ENCODE measurements around the gene BBS10.
"Not testable (repeated sequence)": the region's sequence is repeated elsewhere in the genome, so short reads cannot be mapped to it uniquely, and the experiment has no call there.

BBS10 gene

DNA sequence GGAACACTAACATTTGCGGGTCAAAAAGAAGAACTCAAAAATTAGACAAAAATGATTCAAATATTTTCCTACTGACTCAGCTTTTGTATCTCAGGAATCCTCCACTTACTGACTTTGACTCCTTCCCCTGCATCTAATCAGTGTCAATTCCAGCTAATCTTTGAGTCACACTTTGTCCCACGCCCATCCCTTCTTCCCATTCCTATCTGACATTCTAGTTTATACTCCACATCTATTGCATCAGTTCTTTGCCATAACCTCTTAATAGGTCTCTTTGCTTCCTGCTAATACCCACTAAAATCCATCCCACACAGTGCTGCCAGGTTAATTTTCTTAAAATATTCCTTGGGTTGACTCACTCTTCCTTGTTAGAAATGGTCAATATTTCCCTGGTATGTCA is 19.1 kb downstream of the BBS10 start:
- FAIRE-seq, result no peak

DNA sequence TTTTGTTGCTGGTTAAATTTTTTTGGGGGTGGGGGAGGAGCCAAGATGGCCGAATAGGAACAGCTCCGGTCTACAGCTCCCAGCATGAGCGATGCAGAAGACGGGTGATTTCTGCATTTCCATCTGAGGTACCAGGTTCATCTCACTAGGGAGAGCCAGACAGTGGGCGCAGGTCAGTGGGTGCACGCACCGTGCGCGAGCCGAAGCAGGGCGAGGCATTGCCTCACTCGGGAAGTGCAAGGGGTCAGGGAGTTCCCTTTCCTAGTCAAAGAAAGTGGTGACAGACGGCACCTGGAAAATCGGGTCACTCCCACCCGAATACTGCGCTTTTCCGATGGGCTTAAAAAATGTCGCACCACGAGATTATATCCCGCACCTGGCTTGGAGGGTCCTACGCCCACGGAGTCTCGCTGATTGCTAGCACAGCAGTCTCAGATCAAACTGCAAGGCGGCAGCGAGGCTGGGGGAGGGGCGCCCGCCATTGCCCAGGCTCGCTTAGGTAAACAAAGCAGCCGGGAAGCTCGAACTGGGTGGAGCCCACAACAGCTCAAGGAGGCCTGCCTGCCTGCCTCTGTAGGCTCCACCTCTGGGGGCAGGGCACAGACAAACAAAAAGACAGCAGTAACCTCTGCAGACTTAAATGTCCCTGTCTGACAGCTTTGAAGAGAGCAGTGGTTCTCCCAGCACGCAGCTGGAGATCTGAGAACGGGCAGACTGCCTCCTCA is 28.5 kb downstream of the BBS10 start:
- not testable (repeated sequence) for FAIRE-seq

DNA sequence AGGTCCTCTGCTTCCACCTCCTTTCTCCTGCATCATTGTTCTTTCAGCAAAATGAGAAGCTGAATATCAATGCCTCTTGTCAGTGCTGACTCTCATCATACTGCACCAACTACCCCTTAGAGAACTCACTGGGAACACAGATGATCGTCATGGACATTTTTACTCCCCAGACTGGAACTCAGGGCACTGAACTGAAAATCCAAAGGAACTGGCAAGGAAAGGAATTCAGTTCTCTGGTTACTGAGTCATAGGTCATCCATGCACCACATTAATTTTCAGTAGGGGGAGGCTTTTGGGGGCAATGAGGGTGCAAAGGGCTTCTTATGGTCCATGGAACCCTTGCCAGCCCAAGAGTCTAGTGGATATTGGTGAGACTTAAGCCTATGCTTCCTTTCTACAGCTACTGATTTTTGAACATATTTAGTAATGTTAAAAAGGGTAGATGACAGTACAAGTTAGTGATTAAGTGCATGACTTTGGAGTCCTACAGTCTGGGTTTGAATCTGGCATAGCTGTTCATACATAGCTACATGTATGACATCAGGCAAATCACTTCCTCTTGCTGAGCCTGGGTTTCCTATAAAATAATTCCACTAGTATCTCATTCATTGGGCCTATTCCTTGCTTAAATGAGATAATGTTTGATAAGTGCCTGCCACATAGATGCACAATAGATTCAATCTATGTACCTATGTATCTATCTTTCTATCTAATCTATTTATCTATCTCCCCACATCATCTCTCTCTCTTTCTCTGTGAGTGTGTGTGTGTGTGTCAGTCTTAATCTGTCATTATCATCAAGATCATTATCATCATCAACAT is 29.2 kb downstream of the BBS10 start:
- no peak for FAIRE-seq

DNA sequence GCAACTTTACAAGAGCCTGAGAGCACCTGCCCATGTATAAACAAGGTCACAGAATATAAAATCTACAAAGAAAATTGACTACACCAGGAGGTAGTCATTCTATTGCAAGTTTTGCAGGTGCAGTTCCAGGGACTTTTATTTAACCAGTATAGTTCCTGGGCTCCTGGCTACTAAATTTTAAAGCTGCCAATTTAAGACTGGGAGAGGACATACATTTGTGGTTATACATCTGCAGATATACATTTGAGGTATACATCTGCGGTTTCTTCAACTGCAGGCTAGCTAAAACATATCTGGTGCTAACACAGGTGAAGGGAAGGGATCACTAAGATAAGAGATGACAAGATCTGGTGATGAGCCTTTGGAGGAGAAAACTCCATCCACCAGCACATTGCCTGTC is 30.2 kb downstream of the BBS10 start:
- FAIRE-seq, result no peak

DNA sequence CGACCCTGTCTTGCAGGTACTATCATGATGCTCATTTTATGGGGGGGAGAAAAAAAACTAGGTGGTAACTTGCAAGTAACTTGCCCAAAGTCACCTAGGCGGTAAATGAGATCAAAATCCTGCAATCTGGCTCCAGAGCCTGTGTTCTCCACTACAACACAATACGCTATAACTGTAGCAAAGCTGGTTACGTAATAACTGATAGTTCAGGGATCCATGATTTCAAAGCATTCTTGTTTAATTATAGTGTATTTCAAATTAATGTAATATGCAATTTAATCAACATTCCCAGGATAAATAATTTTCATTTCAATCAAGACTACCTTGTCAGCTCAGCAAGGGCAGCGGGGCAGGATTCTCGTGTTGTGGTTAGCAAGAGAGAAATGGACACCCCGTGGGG is 31.7 kb downstream of the BBS10 start:
- no peak for FAIRE-seq

DNA sequence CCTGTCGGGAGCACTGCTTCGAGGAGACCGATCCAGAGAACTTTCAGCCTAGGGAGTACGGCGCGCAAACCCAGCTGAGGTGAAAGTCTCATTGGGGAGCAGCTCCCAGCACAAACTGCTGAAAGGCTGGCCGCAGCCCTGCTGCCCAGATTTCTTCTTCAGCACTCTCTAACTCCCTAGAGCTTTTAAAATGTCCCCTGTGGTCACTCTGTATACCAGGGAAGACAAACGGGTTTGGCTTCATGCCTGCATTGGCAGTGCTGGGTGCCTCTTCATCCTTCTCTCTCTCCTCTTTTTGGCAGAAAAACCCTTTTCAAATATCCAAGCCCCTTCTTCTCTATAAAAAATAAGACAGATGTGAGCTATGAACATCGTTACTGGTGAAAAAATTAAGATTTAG is 34.9 kb downstream of the BBS10 start:
- no peak for FAIRE-seq

DNA sequence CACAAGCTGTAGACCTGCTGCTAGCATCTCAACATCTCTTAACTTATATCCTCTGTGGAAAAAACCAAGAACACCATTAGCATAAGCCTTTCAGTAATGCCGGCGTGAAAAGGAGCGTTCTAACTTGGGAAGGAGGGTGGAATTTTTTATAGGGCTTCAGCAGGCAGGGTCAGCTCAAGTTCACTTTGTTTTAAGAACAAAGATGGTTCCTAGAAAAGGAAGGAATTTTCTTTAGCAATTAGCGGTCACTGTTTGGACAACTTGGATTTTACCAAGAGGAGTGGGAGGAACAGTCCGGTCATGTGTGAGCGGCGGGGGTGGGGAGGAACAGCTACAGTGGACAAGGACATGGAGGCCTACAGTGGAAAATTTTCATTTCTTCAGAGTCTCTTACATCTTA is 35.9 kb downstream of the BBS10 start:
- FAIRE-seq, result no peak

DNA sequence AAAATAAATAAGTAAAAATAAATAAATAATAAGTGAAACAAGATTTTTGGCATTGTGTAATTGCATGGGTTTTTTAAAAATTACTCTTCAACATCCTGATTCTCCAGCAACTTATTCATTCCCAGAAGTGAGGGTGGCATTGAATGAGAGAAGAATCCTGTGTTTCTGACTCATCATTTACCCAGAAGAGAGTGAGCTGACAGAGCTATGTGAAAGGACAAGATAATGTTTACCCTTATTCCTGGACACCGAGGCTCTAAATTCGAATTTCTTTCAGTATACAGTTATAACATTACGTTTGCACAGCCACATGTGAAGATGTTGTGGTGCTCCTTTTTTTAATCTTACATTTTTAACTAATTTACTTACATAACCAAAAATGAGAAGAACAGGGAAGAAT is 36.4 kb downstream of the BBS10 start:
- FAIRE-seq, result no peak

DNA sequence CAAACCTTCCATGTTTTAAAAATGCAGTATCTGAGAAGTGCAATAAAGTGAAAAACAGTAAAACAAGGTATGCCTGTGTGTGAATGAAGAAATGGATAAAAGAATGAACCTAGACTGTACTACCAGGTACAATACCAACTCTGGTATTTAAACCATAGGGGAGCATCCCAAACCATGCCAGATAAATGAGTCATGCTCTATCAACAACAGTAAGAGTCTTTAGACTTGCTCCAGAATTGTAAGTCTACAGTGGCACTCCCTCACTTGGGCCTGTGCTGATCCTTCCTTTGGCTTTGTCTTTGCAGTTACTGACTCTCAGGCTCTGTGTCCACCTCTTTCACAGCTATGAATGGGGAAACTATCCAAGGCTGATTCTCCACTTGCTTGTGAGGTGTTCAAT is 38.1 kb downstream of the BBS10 start:
- no peak for FAIRE-seq

DNA sequence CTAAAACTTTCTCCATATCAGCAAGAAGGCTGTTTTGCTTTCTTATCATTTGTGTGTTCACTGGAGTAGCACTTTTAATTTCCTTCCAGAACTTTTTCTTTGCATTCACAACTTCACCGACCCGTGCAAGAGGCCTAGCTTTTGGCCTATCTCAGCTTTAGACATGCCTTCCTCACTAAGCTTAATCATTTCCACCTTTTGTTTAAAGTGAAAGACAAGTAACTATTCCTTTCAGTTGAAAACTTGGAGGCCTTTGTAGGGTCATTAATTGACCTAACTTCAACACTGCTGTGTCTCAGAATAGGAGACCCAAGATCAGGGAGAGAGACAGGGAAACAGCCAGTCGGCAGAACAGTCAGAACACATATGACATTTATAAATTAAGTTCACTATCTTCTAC is 39.3 kb downstream of the BBS10 start:
- no peak for FAIRE-seq

DNA sequence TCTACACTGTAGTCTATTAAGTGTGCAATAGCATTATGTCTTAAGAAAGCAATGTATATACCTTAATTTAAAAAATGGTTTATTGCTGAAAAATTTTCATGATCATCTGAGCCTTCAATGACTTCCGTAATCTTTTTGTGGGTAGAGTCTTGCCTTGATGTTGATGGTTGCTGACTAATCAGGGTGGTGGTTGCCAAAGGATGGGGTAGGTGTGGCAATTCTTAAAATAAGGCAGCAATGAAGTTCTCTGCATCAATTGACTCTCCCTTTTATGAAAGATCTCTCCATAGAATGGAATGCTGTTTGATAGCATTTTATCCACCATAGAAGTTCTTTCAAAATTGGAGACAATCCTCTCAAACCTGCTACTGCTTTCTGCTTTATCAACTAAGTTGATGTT is 41.1 kb downstream of the BBS10 start:
- no peak for FAIRE-seq

DNA sequence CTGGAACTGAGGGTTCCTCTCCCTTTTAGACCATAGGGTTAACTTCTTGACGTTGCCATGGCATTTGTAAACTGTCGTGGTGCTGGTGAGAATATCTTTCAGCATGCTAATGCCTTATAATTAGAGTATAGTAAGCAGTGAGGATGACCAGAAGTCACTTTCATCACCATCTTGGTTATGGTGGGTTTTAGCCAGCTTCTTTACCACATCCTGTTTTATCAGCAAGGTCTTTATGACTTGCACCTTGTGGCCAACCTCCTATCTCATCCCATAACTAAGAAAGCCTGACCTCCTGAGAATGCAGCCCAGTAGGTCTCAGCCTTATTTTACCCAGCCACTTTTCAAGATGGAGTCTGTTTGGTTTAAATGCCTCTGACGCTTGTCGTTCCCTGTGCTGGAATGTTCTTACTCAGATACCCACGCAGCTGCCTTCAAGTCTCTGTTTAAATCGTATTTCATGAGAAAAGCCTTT is 44.2 kb downstream of the BBS10 start:
- FAIRE-seq, result no peak

DNA sequence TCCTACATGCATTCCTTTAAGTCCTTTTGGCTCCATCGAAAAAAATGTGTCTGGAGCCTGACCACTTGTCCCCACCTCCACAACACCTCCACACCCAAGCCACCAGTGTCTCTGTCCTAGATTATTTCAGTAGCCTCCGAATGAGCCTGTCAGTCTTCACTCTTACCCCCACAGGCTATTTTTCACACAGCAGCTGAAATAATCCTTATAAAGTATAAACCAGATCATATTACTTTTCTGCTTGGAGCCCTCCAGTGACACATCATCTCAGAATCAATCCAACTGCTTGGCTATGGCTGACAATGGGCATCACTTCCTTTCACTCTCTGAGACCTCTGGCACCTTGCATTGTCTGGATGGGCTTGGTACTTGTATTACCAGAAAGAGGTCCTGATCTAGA is 44.9 kb downstream of the BBS10 start:
- FAIRE-seq, result no peak

DNA sequence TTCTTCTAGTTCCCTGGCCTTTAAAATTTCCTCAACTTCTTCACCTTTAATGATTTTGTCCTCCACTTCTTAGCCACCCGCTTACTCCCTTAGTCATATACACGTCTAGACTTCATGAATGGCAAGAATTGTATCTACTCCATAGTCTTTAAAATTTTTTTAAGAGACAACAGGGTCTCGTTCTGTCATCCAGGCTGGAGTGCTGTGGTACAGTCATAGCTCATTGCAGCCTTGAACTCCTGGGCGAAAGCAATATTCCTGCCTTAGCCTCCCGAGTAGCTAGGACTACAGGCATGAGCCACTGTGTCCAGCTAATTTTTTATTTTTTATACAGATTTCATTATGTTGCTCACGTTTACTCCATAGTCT is 47.9 kb downstream of the BBS10 start:
- FAIRE-seq, result no peak

DNA sequence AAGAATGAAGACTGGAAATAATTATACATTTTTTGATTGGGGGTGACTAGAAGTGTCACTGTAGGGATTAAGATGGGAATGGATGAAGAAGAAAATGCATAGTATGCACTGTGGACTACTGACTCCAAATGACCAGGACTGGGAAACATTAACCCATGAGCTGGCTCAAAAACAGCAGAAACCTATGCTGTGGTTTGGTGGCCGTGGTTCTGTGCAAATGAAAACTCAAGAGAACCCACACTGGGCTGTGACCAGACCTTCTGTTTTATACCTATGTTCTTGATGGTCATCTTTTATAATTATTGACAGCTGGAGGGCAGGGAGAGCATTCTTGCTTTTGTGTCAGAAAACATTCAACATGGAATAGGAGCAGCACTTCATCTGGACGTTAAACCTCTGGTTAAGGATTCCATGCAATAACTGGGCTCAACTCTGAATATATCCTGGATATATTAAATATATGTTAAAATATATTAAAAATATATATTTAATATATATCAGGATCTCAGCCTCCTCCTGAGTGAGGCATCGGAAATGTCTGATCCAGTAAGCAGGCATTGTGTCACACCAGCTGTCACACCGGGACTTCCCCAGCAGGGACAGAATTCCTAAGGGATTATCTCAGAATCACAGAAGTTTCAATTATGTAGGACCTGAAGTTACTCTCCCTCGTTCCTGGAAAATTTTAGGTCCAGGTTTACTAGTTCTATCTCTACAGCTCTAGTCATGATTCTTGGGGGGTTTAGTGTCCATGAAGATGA is 48.5 kb downstream of the BBS10 start:
- no peak for FAIRE-seq

All from G401.6 (cell line).